ENCODE data around the gene YY1AP1. TPM values are rescaled to one million over a fixed set of nuclear protein-coding genes. Genes with fewer than 3 reads are reported as not detected.
A peak's percentile ranks its signal among the peaks of the same experiment; 100 is the strongest.
"Not testable (repeated sequence)": the region's sequence is repeated elsewhere in the genome, so short reads cannot be mapped to it uniquely, and the experiment has no call there.

YY1AP1 gene
- total RNA-seq, 1 donor from 2014 or later: 42.3 TPM

DNA sequence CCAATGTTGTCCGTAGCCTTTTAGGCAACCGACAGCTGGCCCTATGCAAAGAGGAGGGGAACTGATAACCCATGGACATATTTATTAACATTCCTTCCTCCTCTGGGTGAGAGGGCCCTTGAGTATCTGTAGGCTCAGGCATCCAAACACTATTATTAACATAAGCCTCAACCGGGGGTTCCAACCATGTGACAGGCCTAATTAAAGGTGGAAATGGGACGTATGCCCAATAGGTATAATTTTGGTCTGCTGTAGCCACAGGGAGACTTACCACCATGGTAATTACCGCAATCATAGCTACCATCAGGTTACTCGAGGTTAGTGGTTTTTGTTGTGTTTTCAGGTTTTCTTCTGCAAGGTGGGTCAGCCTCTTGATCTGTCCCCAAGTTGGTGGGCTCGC lies 5.6 kb upstream of the YY1AP1 start:
- Mint-ChIP-seq H3K4me1 (ENCODE audit: low read depth, unreplicated experiment) (peaks cover 27% of the 10 kb centered on the region), H3K36me3 (ENCODE audit: low read depth, unreplicated experiment) (peaks cover 26% of the 10 kb centered on the region), H3K27ac (ENCODE audit: unreplicated experiment) (no peak overlapping the region), H3K27me3 (ENCODE audit: low read depth, unreplicated experiment) (no peaks in the 10 kb centered on the region), H3K9me3 (ENCODE audit: unreplicated experiment) (peaks cover 5% of the 10 kb centered on the region), H3K4me3 (ENCODE audit: unreplicated experiment) (no peak overlapping the region)
- peaks cover 3% of the 10 kb centered on the region for H3K4me1 ChIP-seq (ENCODE audit: insufficient read depth, low read length)
- no peak for FAIRE-seq
- H3K4me2 ChIP-seq (ENCODE audit: low read length): no peak overlapping the region
- H4K20me1 ChIP-seq (ENCODE audit: insufficient read depth, low read length): peaks cover 80% of the 10 kb centered on the region
- TF ChIP-seq, protein P1, sequence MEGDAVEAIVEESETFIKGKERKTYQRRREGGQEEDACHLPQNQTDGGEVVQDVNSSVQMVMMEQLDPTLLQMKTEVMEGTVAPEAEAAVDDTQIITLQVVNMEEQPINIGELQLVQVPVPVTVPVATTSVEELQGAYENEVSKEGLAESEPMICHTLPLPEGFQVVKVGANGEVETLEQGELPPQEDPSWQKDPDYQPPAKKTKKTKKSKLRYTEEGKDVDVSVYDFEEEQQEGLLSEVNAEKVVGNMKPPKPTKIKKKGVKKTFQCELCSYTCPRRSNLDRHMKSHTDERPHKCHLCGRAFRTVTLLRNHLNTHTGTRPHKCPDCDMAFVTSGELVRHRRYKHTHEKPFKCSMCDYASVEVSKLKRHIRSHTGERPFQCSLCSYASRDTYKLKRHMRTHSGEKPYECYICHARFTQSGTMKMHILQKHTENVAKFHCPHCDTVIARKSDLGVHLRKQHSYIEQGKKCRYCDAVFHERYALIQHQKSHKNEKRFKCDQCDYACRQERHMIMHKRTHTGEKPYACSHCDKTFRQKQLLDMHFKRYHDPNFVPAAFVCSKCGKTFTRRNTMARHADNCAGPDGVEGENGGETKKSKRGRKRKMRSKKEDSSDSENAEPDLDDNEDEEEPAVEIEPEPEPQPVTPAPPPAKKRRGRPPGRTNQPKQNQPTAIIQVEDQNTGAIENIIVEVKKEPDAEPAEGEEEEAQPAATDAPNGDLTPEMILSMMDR (IDR thresholded peaks at IDR 0.05; ENCODE audit: insufficient read depth, low read depth, low read length): no peak
- no peak for TF ChIP-seq EZH2 (IDR thresholded peaks at IDR 0.05; ENCODE audit: insufficient read depth, low read length)
- H3K36me3 ChIP-seq (ENCODE audit: insufficient read depth, low read length): peaks cover 19% of the 10 kb centered on the region
- H3K4me3 ChIP-seq (ENCODE audit: insufficient read depth, low read depth, low read length): no peak overlapping the region
- no peak overlapping the region for H2AFZ ChIP-seq (ENCODE audit: low read depth, low read length)
- no peak overlapping the region for H3K27ac ChIP-seq (ENCODE audit: low read depth, low read length)
- no peaks in the 10 kb centered on the region for H3K27me3 ChIP-seq (ENCODE audit: insufficient read depth, low read length)
- DNase-seq (ENCODE audit: low read depth): no peak
- H3K79me2 ChIP-seq (ENCODE audit: insufficient read depth, low read length): peaks cover 97% of the 10 kb centered on the region
- no peaks in the 10 kb centered on the region for H3K9me3 ChIP-seq (ENCODE audit: insufficient read depth, low read depth, low read length)
- no peak overlapping the region for H3K9ac ChIP-seq (ENCODE audit: low read length)

DNA sequence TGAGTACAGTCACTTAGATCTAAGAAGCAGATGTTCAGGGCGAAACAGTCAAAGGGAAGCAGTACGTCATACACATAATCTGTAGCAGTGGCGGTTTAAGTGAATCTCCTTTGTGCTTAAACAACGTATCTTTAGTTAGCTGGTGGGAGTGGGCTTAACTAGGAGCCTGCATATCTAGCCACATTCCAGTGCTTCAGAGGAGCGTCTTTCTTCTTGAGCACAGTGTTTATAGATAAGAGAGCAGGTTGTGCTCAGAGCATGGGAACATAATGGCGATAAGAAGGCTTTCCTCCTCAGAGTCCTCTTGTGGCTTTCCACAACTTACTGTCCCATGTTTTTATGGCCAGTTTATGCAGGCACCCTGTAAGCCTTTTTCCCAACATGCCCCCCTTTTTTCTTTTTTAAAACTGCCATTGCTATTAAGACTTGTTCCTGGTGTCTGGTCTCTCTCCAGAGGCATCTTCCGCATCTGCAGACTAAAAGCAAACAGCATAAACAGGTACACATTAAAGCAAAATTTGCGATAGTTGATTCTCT lies 3.5 kb upstream of the YY1AP1 start:
- Mint-ChIP-seq H3K36me3 (ENCODE audit: low read depth, unreplicated experiment) (peaks cover 22% of the 10 kb centered on the region), H3K4me3 (ENCODE audit: unreplicated experiment) (peak overlapping the region; percentile 74), H3K9me3 (ENCODE audit: unreplicated experiment) (peaks cover 1% of the 10 kb centered on the region), H3K4me1 (ENCODE audit: low read depth, unreplicated experiment) (peaks cover 12% of the 10 kb centered on the region), H3K27ac (ENCODE audit: unreplicated experiment) (no peak overlapping the region), H3K27me3 (ENCODE audit: low read depth, unreplicated experiment) (no peaks in the 10 kb centered on the region)
- TF ChIP-seq, protein P1 (IDR thresholded peaks at IDR 0.05; ENCODE audit: insufficient read depth, low read depth, low read length): no peak
- no peak for TF ChIP-seq EZH2 (IDR thresholded peaks at IDR 0.05; ENCODE audit: insufficient read depth, low read length)
- Histone ChIP-seq H3K4me1 (ENCODE audit: insufficient read depth, low read length) (peaks cover 3% of the 10 kb centered on the region), H3K4me2 (ENCODE audit: low read length) (no peak overlapping the region), H2AFZ (ENCODE audit: low read depth, low read length) (no peak overlapping the region), H3K9me3 (ENCODE audit: insufficient read depth, low read depth, low read length) (no peaks in the 10 kb centered on the region), H3K27me3 (ENCODE audit: insufficient read depth, low read length) (no peaks in the 10 kb centered on the region), H3K4me3 (ENCODE audit: insufficient read depth, low read depth, low read length) (no peak overlapping the region), H3K9ac (ENCODE audit: low read length) (no peak overlapping the region), H4K20me1 (ENCODE audit: insufficient read depth, low read length) (peaks cover 59% of the 10 kb centered on the region), H3K27ac (ENCODE audit: low read depth, low read length) (no peak overlapping the region), H3K36me3 (ENCODE audit: insufficient read depth, low read length) (peaks cover 19% of the 10 kb centered on the region), H3K79me2 (ENCODE audit: insufficient read depth, low read length) (peaks cover 88% of the 10 kb centered on the region)
- no peak for DNase-seq (ENCODE audit: low read depth)
- FAIRE-seq: no peak

DNA sequence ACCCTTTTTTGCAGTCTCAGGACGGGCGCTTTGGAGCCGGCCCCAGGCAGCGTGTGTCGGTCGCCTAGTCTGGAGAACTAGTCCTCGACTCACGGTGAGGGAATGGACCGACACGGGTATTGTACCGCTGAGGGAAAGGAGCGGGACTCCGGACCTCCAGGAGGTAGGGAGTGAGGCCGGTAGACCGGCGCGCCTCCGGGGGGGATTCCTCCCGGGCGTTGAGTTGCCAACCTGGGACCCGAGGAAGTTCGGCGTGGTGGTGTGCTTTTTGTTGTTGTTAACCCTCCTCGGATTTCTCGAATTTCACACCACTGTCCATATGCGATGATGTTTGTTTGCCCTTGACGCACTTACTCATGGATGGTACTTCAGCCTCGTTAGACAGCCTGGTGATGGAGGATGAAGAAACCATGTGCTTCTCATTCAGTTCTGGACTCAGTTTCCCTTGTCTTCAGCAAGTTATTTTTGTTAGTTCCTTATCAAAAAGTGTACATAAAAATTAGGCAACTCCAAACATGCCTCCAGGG lies 570 bp upstream of the YY1AP1 start, which contains the start of gene DAP3:
TSS of gene DAP3 (plus strand) at position 11 of the 527 bp plus-strand sequence. CDS start 20,689 bp downstream, outside the sequence.
- Mint-ChIP-seq H3K4me3 (ENCODE audit: unreplicated experiment) (peak within 1 kb of the TSS; percentile 91), H3K36me3 (ENCODE audit: low read depth, unreplicated experiment) (peaks cover 20% of the 10 kb centered on the region)
- not testable (repeated sequence) for FAIRE-seq

DNA sequence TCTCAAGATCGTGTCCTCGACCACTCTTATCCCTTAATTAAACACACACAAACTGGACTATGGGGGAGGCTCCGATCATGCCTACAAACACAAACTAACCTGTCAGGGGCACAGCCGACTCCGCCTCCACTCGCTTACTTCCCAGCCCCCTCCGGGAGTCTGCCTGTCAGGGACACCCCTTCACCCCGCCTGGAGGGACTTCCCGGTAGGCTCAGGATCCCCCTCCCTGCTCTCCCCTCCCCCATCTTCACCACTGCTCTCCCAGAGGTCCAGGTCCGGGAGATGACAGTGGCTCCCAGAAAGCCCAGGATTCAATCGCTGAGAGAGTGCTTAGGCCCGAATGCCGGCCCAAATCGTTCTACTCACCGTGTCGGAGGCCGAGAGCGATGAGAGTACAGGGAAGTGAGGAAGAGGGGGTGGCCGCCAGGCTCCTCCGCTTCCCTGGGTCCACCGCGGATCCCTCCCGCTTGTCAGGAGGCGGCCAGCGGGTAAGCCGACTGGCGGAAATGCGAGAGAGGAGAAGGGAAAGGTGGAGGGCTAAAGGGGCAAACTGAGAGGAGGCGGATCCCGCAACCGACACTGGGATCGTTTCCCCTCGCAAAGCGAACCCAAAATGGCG lies 760 bp downstream of the YY1AP1 start:
- not testable (repeated sequence) for H3K27me3 Mint-ChIP-seq (ENCODE audit: low read depth, unreplicated experiment); H3K27me3 ChIP-seq (ENCODE audit: insufficient read depth, low read length); FAIRE-seq; H3K9me3 ChIP-seq (ENCODE audit: insufficient read depth, low read depth, low read length); H3K9me3 Mint-ChIP-seq (ENCODE audit: unreplicated experiment); H3K4me1 ChIP-seq (ENCODE audit: insufficient read depth, low read length)
- H3K4me1 Mint-ChIP-seq (ENCODE audit: low read depth, unreplicated experiment): peaks cover 24% of the 10 kb centered on the region
- Histone ChIP-seq H4K20me1 (ENCODE audit: insufficient read depth, low read length) (peaks cover 63% of the 10 kb centered on the region), H3K79me2 (ENCODE audit: insufficient read depth, low read length) (peaks cover 87% of the 10 kb centered on the region), H3K36me3 (ENCODE audit: insufficient read depth, low read length) (peaks cover 16% of the 10 kb centered on the region), H3K4me2 (ENCODE audit: low read length) (peak overlapping the region; percentile 87), H2AFZ (ENCODE audit: low read depth, low read length) (peak overlapping the region; percentile 100), H3K4me3 (ENCODE audit: insufficient read depth, low read depth, low read length) (peak overlapping the region; percentile 95), H3K27ac (ENCODE audit: low read depth, low read length) (peak overlapping the region; percentile 99), H3K9ac (ENCODE audit: low read length) (peak overlapping the region; percentile 99)
- DNase-seq (ENCODE audit: low read depth): peak; percentile 4
- peaks cover 17% of the 10 kb centered on the region for H3K36me3 Mint-ChIP-seq (ENCODE audit: low read depth, unreplicated experiment)
- H3K27ac Mint-ChIP-seq (ENCODE audit: unreplicated experiment): peak overlapping the region; percentile 96
- peak overlapping the region; percentile 91 for H3K4me3 Mint-ChIP-seq (ENCODE audit: unreplicated experiment)

More for the DNA sequence above, 570 bp upstream of the YY1AP1 start, which contains the start of gene DAP3:
- not testable (repeated sequence) for H3K9me3 ChIP-seq (ENCODE audit: insufficient read depth, low read depth, low read length); H3K27me3 Mint-ChIP-seq (ENCODE audit: low read depth, unreplicated experiment); H3K27me3 ChIP-seq (ENCODE audit: insufficient read depth, low read length); H3K9me3 Mint-ChIP-seq (ENCODE audit: unreplicated experiment); DNase-seq (ENCODE audit: low read depth); H3K4me1 ChIP-seq (ENCODE audit: insufficient read depth, low read length)
- Histone ChIP-seq H4K20me1 (ENCODE audit: insufficient read depth, low read length) (peaks cover 56% of the 10 kb centered on the region), H3K27ac (ENCODE audit: low read depth, low read length) (peak within 1 kb of the TSS; percentile 99), H3K36me3 (ENCODE audit: insufficient read depth, low read length) (peaks cover 19% of the 10 kb centered on the region), H3K9ac (ENCODE audit: low read length) (peak within 1 kb of the TSS; percentile 99), H3K4me3 (ENCODE audit: insufficient read depth, low read depth, low read length) (peak within 1 kb of the TSS; percentile 95), H2AFZ (ENCODE audit: low read depth, low read length) (peak within 1 kb of the TSS; percentile 100), H3K4me2 (ENCODE audit: low read length) (peak within 1 kb of the TSS; percentile 87), H3K79me2 (ENCODE audit: insufficient read depth, low read length) (peaks cover 87% of the 10 kb centered on the region)
- peaks cover 24% of the 10 kb centered on the region for H3K4me1 Mint-ChIP-seq (ENCODE audit: low read depth, unreplicated experiment)
- peak within 1 kb of the TSS; percentile 96 for H3K27ac Mint-ChIP-seq (ENCODE audit: unreplicated experiment)
